Liver (tissue), 9 donors: ENCODE results near the gene CDH4. TPM values are rescaled to one million over a fixed set of nuclear protein-coding genes. Genes with fewer than 3 reads are reported as not detected.

Experiments
- DNase-seq: peaks from one replicate; pipeline ENCODE4 v3.0.0-alpha.2; 2017; ENCODE audit warnings: low spot score
- H3K27ac ChIP-seq, 2 donors: one replicate each; pipeline ENCODE4 v1.7.0; 2013; ENCODE audit warnings: inconsistent platforms in 2 of 2, low read length in 2 of 2, control low read depth in 1 of 2, low read depth in 1 of 2, mild to moderate bottlenecking in 1 of 2
- H3K27me3 ChIP-seq, 4 donors: one replicate each; pipeline versions ENCODE4 v1.6.1 to v1.7.0; 2013; ENCODE audit warnings: low read length in 3 of 4, inconsistent platforms in 1 of 4, mild to moderate bottlenecking in 1 of 4, moderate library complexity in 1 of 4; ENCODE audit not compliant: control insufficient read depth in 4 of 4, insufficient read depth in 4 of 4
- H3K36me3 ChIP-seq, 4 donors: one replicate each; pipeline versions ENCODE4 v1.6.1 to v1.7.0; 2013; ENCODE audit warnings: low read length in 3 of 4, mild to moderate bottlenecking in 3 of 4, low read depth in 1 of 4, moderate library complexity in 1 of 4; ENCODE audit not compliant: control insufficient read depth in 4 of 4, insufficient read depth in 3 of 4
- H3K4me1 ChIP-seq, 4 donors: one replicate each; pipeline versions ENCODE4 v1.6.1 to v1.7.0; 2013; ENCODE audit warnings: low read length in 3 of 4, mild to moderate bottlenecking in 3 of 4, moderate library complexity in 1 of 4; ENCODE audit not compliant: control insufficient read depth in 4 of 4, insufficient read depth in 4 of 4
- H3K4me3 ChIP-seq, 3 donors: one replicate each; pipeline versions ENCODE4 v1.6.1 to v1.7.0; 2013; ENCODE audit warnings: low read length in 3 of 3, control low read depth in 1 of 3, low read depth in 1 of 3, mild to moderate bottlenecking in 1 of 3
- H3K9ac ChIP-seq, 2 donors: one replicate each; pipeline ENCODE4 v1.7.0; 2013; ENCODE audit warnings: low read length in 2 of 2, mild to moderate bottlenecking in 2 of 2, moderate library complexity in 2 of 2, control low read depth in 1 of 2, low read depth in 1 of 2
- H3K9me3 ChIP-seq, 4 donors: one replicate each; pipeline versions ENCODE4 v1.6.1 to v1.7.0; 2013; ENCODE audit warnings: low read length in 3 of 4; ENCODE audit not compliant: control insufficient read depth in 4 of 4
- ATF3 ChIP-seq: IDR thresholded peaks from 2 replicates; pipeline ENCODE4 v1.6.1; 2016; ENCODE audit warnings: antibody characterized with exemption
- CTCF ChIP-seq: fragments of 150-350 bp; IDR thresholded peaks from 2 replicates; pipeline ENCODE4 v1.5.1; 2017; ENCODE audit warnings: improper control_type of control experiment, low read depth, low read length; ENCODE audit not compliant: missing input control
- EGR1 ChIP-seq, 2 donors: IDR thresholded peaks; 2 replicates each; pipeline ENCODE4 v1.6.1; 2016 to 2018; ENCODE audit warnings: antibody characterized with exemption in 2 of 2, low read depth in 2 of 2
- FOXA1 ChIP-seq: IDR thresholded peaks from 2 replicates; pipeline ENCODE4 v1.6.1; 2016; ENCODE audit warnings: antibody characterized with exemption
- GABPA ChIP-seq, 2 donors: IDR thresholded peaks in 1 of 2; conservative IDR thresholded peaks in 1 of 2; 2 replicates each; pipeline ENCODE4 v1.6.1; 2016; ENCODE audit warnings: antibody characterized with exemption in 2 of 2, mild to moderate bottlenecking in 1 of 2, moderate library complexity in 1 of 2
- HNF4A ChIP-seq, 2 donors: conservative IDR thresholded peaks; 2 replicates each; pipeline ENCODE4 v1.6.1; 2016; ENCODE audit warnings: antibody characterized with exemption in 2 of 2, mild to moderate bottlenecking in 2 of 2
- HNF4G ChIP-seq: IDR thresholded peaks from 2 replicates; pipeline ENCODE4 v1.6.1; 2016; ENCODE audit warnings: antibody characterized with exemption
- NR2F2 ChIP-seq: IDR thresholded peaks from 2 replicates; pipeline ENCODE4 v1.6.1; 2016; ENCODE audit warnings: antibody characterized with exemption
- REST ChIP-seq: IDR thresholded peaks from 2 replicates; pipeline ENCODE4 v1.6.1; 2016; ENCODE audit warnings: antibody characterized with exemption, mild to moderate bottlenecking
- SP1 ChIP-seq: IDR thresholded peaks from 2 replicates; pipeline ENCODE4 v1.6.1; 2018; ENCODE audit warnings: antibody characterized with exemption, mild to moderate bottlenecking
- TAF1 ChIP-seq: conservative IDR thresholded peaks from 2 replicates; pipeline ENCODE4 v1.6.1; 2016; ENCODE audit warnings: antibody characterized with exemption, mild to moderate bottlenecking
- YY1 ChIP-seq: IDR thresholded peaks from 2 replicates; pipeline ENCODE4 v1.6.1; 2016; ENCODE audit warnings: antibody characterized with exemption, mild to moderate bottlenecking
- ZBTB33 ChIP-seq: IDR thresholded peaks from 2 replicates; pipeline ENCODE4 v1.6.1; 2016; ENCODE audit warnings: antibody characterized with exemption
- WGBS: extraction: QIAGEN DNeasy Blood & Tissue Kit; methylation state at CpG from one replicate; pipeline ENCODE4 v1.1.7; 2013; 5-methylcytosine and 5-hydroxymethylcytosine counted together
- polyA plus RNA-seq, 2 donors: library from polyadenylated mRNA; stranded (reverse) in 1 of 2; unstranded in 1 of 2; fragments of 200-250 nt in 1 of 2; fragments of >200 nt in 1 of 2; fragmentation: Nextera tagmentation in 1 of 2; extraction: Ambion mirVana in 1 of 2; gene quantifications; one replicate each; pipeline versions ENCODE4 v1.2.1 to v1.2.3, GENCODE V29; 2013 to 2015
- total RNA-seq, 2 donors: library from RNA; depleted of rRNA; stranded (reverse); fragments of >200 nt; gene quantifications; one replicate each; pipeline ENCODE4 v1.2.3, GENCODE V29; 2014
- donor health status: healthy.
- donor health status: healthy.
- donor health status: healthy.
- donor health status: healthy.
- donor health status: healthy.

The CDH4 gene
- total and polyA plus RNA-seq, 4 donors: 0.03 to 0.25 (median 0.19) TPM; not detected in 1

GRCh38 chr20:61387204-61387953, 135.3 kb downstream of the CDH4 start:
- no peak overlapping the region for H3K27ac ChIP-seq
- 26% methylated on average over 13 of the region's 13 CpGs for WGBS
- no peak overlapping the region for H3K9ac ChIP-seq
- H3K27me3 ChIP-seq: no peaks in the 10 kb centered on the region
- no peak overlapping the region for H3K4me3 ChIP-seq
- TF ChIP-seq HNF4G: no peak
- no peak for TF ChIP-seq ATF3
- TF ChIP-seq ZBTB33: no peak
- TF ChIP-seq YY1: no peak
- no peak for TF ChIP-seq HNF4A (conservative IDR thresholded peaks at IDR 0.05)
- no peak for TF ChIP-seq FOXA1
- TF ChIP-seq NR2F2: no peak
- TF ChIP-seq TAF1: no peak
- TF ChIP-seq REST: no peak
- peaks cover 0 to 4% (median 0%) of the 10 kb centered on the region in 4 donors for H3K9me3 ChIP-seq
- DNase-seq: no peak
- H3K4me1 ChIP-seq: no peaks in the 10 kb centered on the region
- H3K36me3 ChIP-seq: no peaks in the 10 kb centered on the region

- Histone ChIP-seq H3K9ac (no peak overlapping the region), H3K27me3 (no peaks in the 10 kb centered on the region), H3K4me3 (no peak overlapping the region), H3K36me3 (no peaks in the 10 kb centered on the region), H3K27ac (no peak overlapping the region), H3K9me3 (no peaks in the 10 kb centered on the region), H3K4me1 (no peaks in the 10 kb centered on the region)
- 47% methylated on average over 7 of the region's 7 CpGs for WGBS
- DNase-seq: no peak
- TF ChIP-seq EGR1 (IDR thresholded peaks at IDR 0.05; ENCODE audit: low read depth in 2 of 2): no peak
- no peak for TF ChIP-seq SP1
- no peak for TF ChIP-seq GABPA (IDR thresholded peaks at IDR 0.05 in 1 of 2, conservative IDR thresholded peaks at IDR 0.05 in 1 of 2)
- TF ChIP-seq NR2F2: no peak
- TF ChIP-seq CTCF: no peak
Measured at GRCh38 chr20:61387954-61388348, 135.9 kb downstream of the CDH4 start.
